GM23248 (cell line): ENCODE data around the gene APC2. TPM values are rescaled to one million over a fixed set of nuclear protein-coding genes. Genes with fewer than 3 reads are reported as not detected.

Source experiments
- DNase-seq: peaks from one replicate; pipeline ENCODE4 v3.0.0-alpha.2; 2015
- H2AFZ ChIP-seq: fragments of 200-600 bp; sonication (generic); 2 replicates; pipeline ENCODE4 v1.6.1; 2016; ENCODE audit warnings: antibody characterized with exemption
- H3F3A ChIP-seq: fragments of 200-600 bp; sonication (generic); 2 replicates; pipeline ENCODE4 v1.6.1; 2016; ENCODE audit warnings: mild to moderate bottlenecking, antibody characterized with exemption, mixed run types; ENCODE audit not compliant: insufficient read depth
- H3K27ac ChIP-seq: fragments of 200-600 bp; sonication (generic); 2 replicates; pipeline ENCODE4 v1.5.1; 2016; ENCODE audit warnings: mild to moderate bottlenecking
- H3K27me3 ChIP-seq: fragments of 200-600 bp; sonication (generic); replicated peaks from 2 replicates; pipeline ENCODE4 v1.6.1; 2016; ENCODE audit warnings: mild to moderate bottlenecking; ENCODE audit not compliant: insufficient read depth
- H3K36me3 ChIP-seq: fragments of 200-600 bp; sonication (generic); 2 replicates; pipeline ENCODE4 v1.6.1; 2016; ENCODE audit warnings: low read depth, mild to moderate bottlenecking
- H3K4me1 ChIP-seq: fragments of 200-600 bp; sonication (generic); 2 replicates; pipeline ENCODE4 v1.6.1; 2016; ENCODE audit warnings: mild to moderate bottlenecking; ENCODE audit not compliant: insufficient read depth
- H3K4me2 ChIP-seq: fragments of 200-600 bp; sonication (generic); one replicate; pipeline ENCODE4 v1.6.1; 2016; ENCODE audit warnings: mild to moderate bottlenecking; ENCODE audit not compliant: unreplicated experiment
- H3K4me3 ChIP-seq: fragments of 200-600 bp; sonication (generic); 2 replicates; pipeline ENCODE4 v1.5.1; 2016; ENCODE audit warnings: mild to moderate bottlenecking
- H3K79me2 ChIP-seq: fragments of 200-600 bp; sonication (generic); 2 replicates; pipeline ENCODE4 v1.6.1; 2016; ENCODE audit warnings: mild to moderate bottlenecking; ENCODE audit not compliant: insufficient read depth
- H3K9ac ChIP-seq: fragments of 200-600 bp; sonication (generic); 2 replicates; pipeline ENCODE4 v1.6.1; 2016; ENCODE audit warnings: mild to moderate bottlenecking
- H3K9me2 ChIP-seq: fragments of 200-600 bp; sonication (generic); 2 replicates; pipeline ENCODE4 v1.6.1; 2016; ENCODE audit warnings: mixed run types, mild to moderate bottlenecking, moderate library complexity; ENCODE audit not compliant: insufficient read depth
- H3K9me3 ChIP-seq: fragments of 200-600 bp; sonication (generic); one replicate; pipeline ENCODE4 v1.6.1; 2017; ENCODE audit warnings: low read depth
- H4K20me1 ChIP-seq: fragments of 200-600 bp; sonication (generic); 2 replicates; pipeline ENCODE4 v1.6.0; 2016; ENCODE audit not compliant: insufficient read depth
- EZH2 ChIP-seq: fragments of 200-600 bp; sonication (generic); IDR thresholded peaks from 2 replicates; pipeline ENCODE4 v1.6.1; 2018; ENCODE audit warnings: antibody characterized with exemption, mild to moderate bottlenecking; ENCODE audit not compliant: insufficient read depth, poor library complexity, severe bottlenecking
- EZH2phosphoT487 ChIP-seq: fragments of 200-600 bp; sonication (generic); IDR thresholded peaks from 2 replicates; pipeline ENCODE4 v1.6.1; 2018; ENCODE audit warnings: antibody characterized with exemption, moderate library complexity, mild to moderate bottlenecking, low read depth; ENCODE audit not compliant: insufficient read depth
- WGBS, 2 experiments: methylation state at CpG; one replicate each; pipeline ENCODE4 v1.1.6; 2015 to 2017; ENCODE audit warnings: low lambda C conversion rate in 2 of 2, low coverage in 1 of 2; ENCODE audit errors: missing lambda C conversion rate in 2 of 2; 5-methylcytosine and 5-hydroxymethylcytosine counted together
- in situ Hi-C: fragments of 300-500 bp; cut with MboI; formaldehyde crosslinking; loops from 2 replicates; pipeline ENCODE4 v1.15.0; 2020
- polyA plus RNA-seq: library from polyadenylated mRNA; unstranded; fragments of >200 nt; fragmentation: Nextera tagmentation; extraction: Ambion mirVana; gene quantifications from 2 replicates; pipeline ENCODE4 v1.2.1, GENCODE V29; 2016
- total RNA-seq: library from RNA; depleted of rRNA; stranded (reverse); fragments of >200 nt; shearing (Covaris generic); gene quantifications from 2 replicates; pipeline ENCODE4 v1.2.3, GENCODE V29; 2014

APC2 gene
- total and polyA plus RNA-seq, 2 experiments from 2014 or later, result 0.10 to 0.11 TPM

DNA sequence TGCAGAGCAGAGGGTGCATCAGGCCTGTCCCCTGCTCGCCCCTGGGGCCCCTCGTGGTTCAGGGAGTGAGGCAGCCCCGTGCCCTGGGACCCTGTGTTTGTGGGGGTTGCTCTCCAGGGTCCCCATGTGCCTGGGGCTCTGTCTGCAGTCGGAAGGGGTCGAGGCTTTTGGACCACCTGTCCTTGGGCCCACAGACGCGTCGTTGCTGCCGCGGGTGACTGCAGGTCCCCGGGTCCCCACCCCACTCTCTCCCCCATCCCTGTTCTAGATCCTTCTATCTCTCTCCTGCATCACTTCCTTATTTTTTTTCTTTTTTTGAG is 38.3 kb downstream of the APC2 start:
- Histone ChIP-seq H3K4me3 (no peak overlapping the region), H2AFZ (no peak overlapping the region), H3K79me2 (no peaks in the 10 kb centered on the region), H3K9ac (no peak overlapping the region), H3K27ac (no peak overlapping the region), H3K9me3 (no peaks in the 10 kb centered on the region), H3K9me2 (no peaks in the 10 kb centered on the region), H3F3A (no peaks in the 10 kb centered on the region), H3K4me1 (no peaks in the 10 kb centered on the region), H3K4me2 (no peak overlapping the region), H3K36me3 (no peaks in the 10 kb centered on the region), H4K20me1 (no peaks in the 10 kb centered on the region), H3K27me3 (no peaks in the 10 kb centered on the region)
- TF ChIP-seq EZH2, result no peak
- in situ Hi-C loops, result no loop called here
- WGBS, 2 experiments, result 82 to 91% methylated on average over 9 to 10 of the region's 11 CpGs
- DNase-seq, result no peak

DNA sequence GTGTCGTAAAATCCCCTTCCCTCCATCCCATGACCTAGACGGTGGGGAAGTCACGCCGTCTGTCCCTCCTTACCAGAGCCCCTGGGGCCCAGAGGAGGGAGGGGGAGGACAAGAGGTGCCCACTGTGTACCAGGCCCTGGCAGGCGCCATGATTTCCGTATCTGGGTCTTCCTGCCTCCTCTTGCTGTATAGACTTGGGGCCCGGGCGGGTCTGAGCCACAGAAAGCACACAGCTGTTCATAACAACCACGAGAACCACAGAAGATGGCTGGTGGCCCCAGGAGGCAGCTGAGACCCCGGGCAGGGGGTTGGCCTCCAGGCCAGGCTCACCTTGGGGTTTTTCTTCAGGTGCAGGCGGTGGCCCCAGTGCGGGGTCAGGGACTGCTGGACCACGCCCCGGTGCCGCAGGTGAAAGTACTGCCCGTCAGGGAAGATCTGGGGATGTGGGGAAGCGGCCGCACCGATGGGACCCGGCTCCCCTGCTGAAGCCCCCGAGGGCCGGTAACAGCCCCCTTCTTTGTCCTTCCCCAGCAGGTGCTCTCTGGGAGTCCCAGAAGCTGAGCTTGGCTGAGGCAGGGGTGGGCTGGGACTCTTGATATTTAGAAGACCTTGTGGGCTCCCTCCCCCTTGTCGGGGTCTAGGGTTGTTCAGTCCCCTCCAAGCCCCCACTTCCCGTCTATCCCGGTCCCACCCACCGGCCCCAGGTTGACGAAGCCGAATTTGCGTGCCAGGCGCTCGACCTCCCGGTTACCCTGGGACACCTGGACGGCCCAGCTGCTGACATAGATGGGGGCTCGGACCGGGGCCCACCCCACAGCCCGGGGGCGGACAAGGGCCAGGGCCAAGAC is 39.8 kb downstream of the APC2 start:
- H3K4me2 ChIP-seq, result peak overlapping the region; percentile 76
- H2AFZ ChIP-seq, result peak overlapping the region; percentile 89
- no peaks in the 10 kb centered on the region for H3K27me3 ChIP-seq
- H3K36me3 ChIP-seq, result no peaks in the 10 kb centered on the region
- no peaks in the 10 kb centered on the region for H4K20me1 ChIP-seq
- no peaks in the 10 kb centered on the region for H3F3A ChIP-seq
- H3K27ac ChIP-seq, result peak overlapping the region; percentile 45
- DNase-seq, result no peak
- no peaks in the 10 kb centered on the region for H3K4me1 ChIP-seq
- WGBS, 2 experiments, result 32 to 33% methylated on average over 28 to 33 of the region's 37 CpGs
- H3K9ac ChIP-seq, result peak overlapping the region; percentile 73
- H3K4me3 ChIP-seq, result peak overlapping the region; percentile 72
- no peaks in the 10 kb centered on the region for H3K9me3 ChIP-seq
- in situ Hi-C loops, result no loop called here
- TF ChIP-seq EZH2, result no peak
- no peak for TF ChIP-seq EZH2phosphoT487
- no peaks in the 10 kb centered on the region for H3K9me2 ChIP-seq
- no peaks in the 10 kb centered on the region for H3K79me2 ChIP-seq

DNA sequence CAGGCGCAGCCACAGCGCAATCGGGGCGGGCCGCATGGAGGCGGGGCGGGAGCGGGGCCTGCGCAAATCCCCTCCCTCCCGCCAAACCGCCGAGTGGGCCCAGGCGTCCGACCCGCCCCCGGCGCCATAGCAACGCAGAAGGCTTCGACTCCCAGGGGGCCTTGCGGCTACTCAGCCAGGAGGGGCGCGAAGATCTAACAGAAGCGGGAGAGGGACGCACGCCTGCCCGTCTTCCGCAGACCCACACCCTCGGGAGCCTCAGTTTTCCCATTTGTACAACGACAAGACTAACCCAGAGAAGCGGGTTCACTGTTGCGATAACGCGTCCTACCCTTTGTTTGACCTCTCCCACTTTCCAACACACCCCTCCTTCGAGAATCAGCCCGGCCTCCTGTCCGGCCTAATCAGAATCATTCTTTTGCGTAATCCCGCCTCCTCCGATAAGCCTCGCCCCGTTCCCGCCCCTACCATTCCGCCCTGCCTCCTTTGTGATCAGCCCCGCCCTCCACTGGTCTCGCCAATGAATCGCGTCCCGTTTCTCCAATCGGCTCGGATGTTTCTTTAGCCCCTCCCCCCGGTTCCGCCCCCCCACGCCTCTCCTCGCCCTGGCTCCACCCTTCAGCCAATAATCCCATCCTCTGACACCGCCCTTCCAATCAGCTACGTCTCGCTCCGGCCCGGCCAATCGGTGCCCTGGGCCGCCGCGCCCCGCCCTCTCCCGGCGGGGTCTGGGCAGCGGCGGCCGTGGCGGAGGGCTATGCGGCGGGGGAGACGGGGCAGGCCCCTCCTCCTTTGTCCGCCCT is 40.6 kb downstream of the APC2 start, which contains the start of gene PCSK4:
PCSK4 (minus strand) TSS at position 40 of the 803 bp plus-strand sequence; CDS start at position 36, 4 bp downstream.
- H3K36me3 ChIP-seq, result no peaks in the 10 kb centered on the region
- DNase-seq, result peak; percentile 100
- TF ChIP-seq EZH2phosphoT487 (no peak), EZH2 (no peak)
- no peaks in the 10 kb centered on the region for H3K4me1 ChIP-seq
- H3K9ac ChIP-seq, result peak within 1 kb of the TSS; percentile 73
- in situ Hi-C loops, result no loop called here
- 1% methylated on average over 44 to 74 of the region's 74 CpGs for WGBS, 2 experiments
- H3F3A ChIP-seq, result no peaks in the 10 kb centered on the region
- H2AFZ ChIP-seq, result peak within 1 kb of the TSS; percentile 89
- peak within 1 kb of the TSS; percentile 72 for H3K4me3 ChIP-seq
- H3K9me3 ChIP-seq, result no peaks in the 10 kb centered on the region
- no peaks in the 10 kb centered on the region for H3K9me2 ChIP-seq
- H3K79me2 ChIP-seq, result no peaks in the 10 kb centered on the region
- H3K4me2 ChIP-seq, result peak within 1 kb of the TSS; percentile 76
- no peaks in the 10 kb centered on the region for H3K27me3 ChIP-seq
- H4K20me1 ChIP-seq, result no peaks in the 10 kb centered on the region
- peak within 1 kb of the TSS; percentile 45 for H3K27ac ChIP-seq

- DNase-seq, result no peak
- H4K20me1 ChIP-seq, result no peaks in the 10 kb centered on the region
- H3K4me3 ChIP-seq, result peak within 1 kb of the TSS; percentile 72
- in situ Hi-C loops, result no loop called here
- TF ChIP-seq EZH2phosphoT487, result no peak
- TF ChIP-seq EZH2, result no peak
- peak within 1 kb of the TSS; percentile 76 for H3K4me2 ChIP-seq
- H3K79me2 ChIP-seq, result no peaks in the 10 kb centered on the region
- peak within 1 kb of the TSS; percentile 89 for H2AFZ ChIP-seq
- H3K4me1 ChIP-seq, result no peaks in the 10 kb centered on the region
- 3 to 5% methylated on average over 48 to 52 of the region's 73 CpGs for WGBS, 2 experiments
- peak within 1 kb of the TSS; percentile 73 for H3K9ac ChIP-seq
- H3K9me2 ChIP-seq, result no peaks in the 10 kb centered on the region
- no peaks in the 10 kb centered on the region for H3K27me3 ChIP-seq
- H3F3A ChIP-seq, result no peaks in the 10 kb centered on the region
- no peaks in the 10 kb centered on the region for H3K9me3 ChIP-seq
- H3K36me3 ChIP-seq, result no peaks in the 10 kb centered on the region
- H3K27ac ChIP-seq, result peak within 1 kb of the TSS; percentile 45
Observed at GRCh38 chr19:1491114-1491848, 41.4 kb downstream of the APC2 start, which contains the start of gene REEP6. Gene REEP6 (plus strand): TSS chr19:1491181. CDS start chr19:1491270, 89 bp downstream.
